H1 (cell line): ENCODE results near the gene MAD2L1BP. TPM values are rescaled to one million over a fixed set of nuclear protein-coding genes. Genes with fewer than 3 reads are reported as not detected.

Source experiments
- BCL11A ChIP-seq, 2 experiments: IDR thresholded peaks; one replicate each; pipeline ENCODE4 v1.6.1; 2011; ENCODE audit warnings: low read depth in 2 of 2, low read length in 2 of 2, mild to moderate bottlenecking in 2 of 2
- BRCA1 ChIP-seq: IDR thresholded peaks from 2 replicates; pipeline ENCODE4 v1.6.1; 2012; ENCODE audit warnings: low read depth, low read length, improper control_type of control experiment
- CEBPB ChIP-seq: IDR thresholded peaks from 2 replicates; pipeline ENCODE4 v1.6.1; 2012; ENCODE audit warnings: low read depth, low read length
- CREB1 ChIP-seq: IDR thresholded peaks from 2 replicates; pipeline ENCODE4 v1.6.1; 2012; ENCODE audit warnings: inconsistent platforms
- CTBP2 ChIP-seq: IDR thresholded peaks from 2 replicates; pipeline ENCODE4 v1.7.0; 2011; ENCODE audit warnings: borderline replicate concordance, mild to moderate bottlenecking, moderate library complexity, mixed read lengths, low read length; ENCODE audit not compliant: insufficient read depth, insufficient read length
- EP300 ChIP-seq, 2 experiments: IDR thresholded peaks; 1 replicate in 1 of 2; 2 replicates in 1 of 2; pipeline ENCODE4 v1.6.1; 2011 to 2012; ENCODE audit warnings: low read depth in 2 of 2, low read length in 2 of 2, mild to moderate bottlenecking in 2 of 2, borderline replicate concordance in 1 of 2, inconsistent platforms in 1 of 2, moderate library complexity in 1 of 2
- GABPA ChIP-seq: IDR thresholded peaks from 2 replicates; pipeline ENCODE4 v1.6.1; 2011; ENCODE audit warnings: mild to moderate bottlenecking, low read length, moderate library complexity, borderline replicate concordance; ENCODE audit not compliant: insufficient read depth
- HDAC2 ChIP-seq, 2 experiments: fragments of 300-600 bp in 1 of 2; sonication (generic) in 1 of 2; IDR thresholded peaks; 2 replicates each; pipeline ENCODE4 v1.6.1; 2011 to 2012; ENCODE audit warnings: low read depth in 2 of 2, low read length in 2 of 2, mild to moderate bottlenecking in 2 of 2, moderate library complexity in 2 of 2, borderline replicate concordance in 1 of 2, inconsistent platforms in 1 of 2
- JUND ChIP-seq: IDR thresholded peaks from 2 replicates; pipeline ENCODE4 v1.6.1; 2011; ENCODE audit warnings: mild to moderate bottlenecking, improper control_type of control experiment, low read length
- KDM1A ChIP-seq: fragments of 200-600, 300-600 bp; sonication (generic); IDR thresholded peaks from 2 replicates; pipeline ENCODE4 v1.7.1; 2016; ENCODE audit warnings: mild to moderate bottlenecking, low read length, borderline replicate concordance
- MAX ChIP-seq: IDR thresholded peaks from 2 replicates; pipeline ENCODE4 v1.6.1; 2012; ENCODE audit warnings: inconsistent platforms
- POLR2AphosphoS5 ChIP-seq: IDR thresholded peaks from 2 replicates; pipeline ENCODE4 v1.6.1; 2011; ENCODE audit warnings: low read depth, low read length
- RAD21 ChIP-seq, 2 experiments: IDR thresholded peaks in 1 of 2; conservative IDR thresholded peaks in 1 of 2; 2 replicates each; pipeline ENCODE4 v1.6.1; 2011; ENCODE audit warnings: low read depth in 2 of 2, low read length in 2 of 2, improper control_type of control experiment in 1 of 2, inconsistent platforms in 1 of 2, mild to moderate bottlenecking in 1 of 2, moderate library complexity in 1 of 2
- RBBP5 ChIP-seq: IDR thresholded peaks from 2 replicates; pipeline ENCODE4 v1.7.1; 2012; ENCODE audit warnings: low read depth, mild to moderate bottlenecking, inconsistent platforms, low read length, moderate library complexity, borderline replicate concordance
- RFX5 ChIP-seq: IDR thresholded peaks from 2 replicates; pipeline ENCODE4 v1.6.1; 2011; ENCODE audit warnings: low read depth, low read length, improper control_type of control experiment, borderline replicate concordance
- RNF2 ChIP-seq: fragments of 200-900, 300-1000 bp; sonication (generic); IDR thresholded peaks from 2 replicates; pipeline ENCODE4 v1.7.1; 2016; ENCODE audit warnings: borderline replicate concordance, low read depth, mild to moderate bottlenecking, antibody characterized with exemption, low read length; ENCODE audit not compliant: poor library complexity, severe bottlenecking; ENCODE audit errors: missing control alignments
- SP1 ChIP-seq: IDR thresholded peaks from 2 replicates; pipeline ENCODE4 v1.6.1; 2011; ENCODE audit warnings: low read depth, low read length
- TAF1 ChIP-seq: IDR thresholded peaks from 2 replicates; pipeline ENCODE4 v1.6.1; 2011; ENCODE audit warnings: mild to moderate bottlenecking, low read depth, low read length
- ZNF274 ChIP-seq: IDR thresholded peaks from 2 replicates; pipeline ENCODE4 v1.7.0; 2012; ENCODE audit warnings: low read length, borderline replicate concordance; ENCODE audit errors: extremely low read depth
- polyA plus RNA-seq, 7 experiments: library from polyadenylated mRNA; depleted of rRNA in 3 of 7; stranded (reverse) in 5 of 7; unstranded in 2 of 7; fragments of >200 nt in 5 of 7; fragments of 200-250 nt in 2 of 7; gene quantifications; 1 replicate in 5 of 7; 2 replicates in 1 of 7; 4 replicates in 1 of 7; pipeline versions ENCODE4 v1.2.1 to v1.2.3, GENCODE V29; 2011 to 2013; ENCODE audit warnings: missing spikeins in 2 of 7, mixed read lengths in 2 of 7
- total RNA-seq: library from RNA; stranded (reverse); fragmentation: NEBNext Ultra II Directional; extraction: Animal tissue kit (Norgen Biotek cat#: 25700); gene quantifications from 2 replicates; pipeline ENCODE4 v1.2.1, GENCODE V29; 2021

The MAD2L1BP gene
- total and polyA plus RNA-seq, 2 of the 8 experiments (the other 6 are each of a cell fraction or from before 2014, with no cell fraction given): 35.5 to 70.0 TPM

- no peak for TF ChIP-seq MAX
- no peak for TF ChIP-seq RFX5
- no peak for TF ChIP-seq RNF2
- 0 out of 2 replicates have a peak, but pooled peaks have one; percentile 17 for TF ChIP-seq CEBPB
- no peak for TF ChIP-seq RBBP5
- TF ChIP-seq GABPA: no peak
- TF ChIP-seq RAD21 (IDR thresholded peaks at IDR 0.05 in 1 of 2, conservative IDR thresholded peaks at IDR 0.05 in 1 of 2; ENCODE audit: low read depth in 2 of 2, low read length in 2 of 2): peak; percentile 64 to 72
- no peak for TF ChIP-seq HDAC2 (IDR thresholded peaks at IDR 0.05; ENCODE audit: borderline replicate concordance in 1 of 2, low read depth in 2 of 2, low read length in 2 of 2)
- no peak for TF ChIP-seq JUND
- TF ChIP-seq BRCA1: no peak
- no peak for TF ChIP-seq CTBP2
- TF ChIP-seq SP1: no peak
- no peak for TF ChIP-seq ZNF274
- no peak for TF ChIP-seq BCL11A (IDR thresholded peaks at IDR 0.05; ENCODE audit: low read depth in 2 of 2, low read length in 2 of 2)
- no peak for TF ChIP-seq EP300 (IDR thresholded peaks at IDR 0.05; ENCODE audit: borderline replicate concordance in 1 of 2, low read depth in 2 of 2, low read length in 2 of 2)
- TF ChIP-seq POLR2AphosphoS5: no peak
- TF ChIP-seq CREB1: no peak
- peak; percentile 42; the same call in 1 of the 2 replicates for TF ChIP-seq KDM1A
- TF ChIP-seq TAF1: no peak
Measured at GRCh38 chr6:43608310-43608763, 27.3 kb upstream of the MAD2L1BP start (continued).
